GM18519 (cell line): Measurements from ENCODE around the gene ATG12.
"Not testable (repeated sequence)": the region's sequence is repeated elsewhere in the genome, so short reads cannot be mapped to it uniquely, and the experiment has no call there.

Experiments
- ATAC-seq: cut with Tn5 transposase; IDR thresholded peaks from one replicate; pipeline ENCODE4 v1.9.1; 2021; ENCODE audit warnings: mild to moderate bottlenecking, moderate library complexity; ENCODE audit not compliant: unreplicated experiment, low FRiP score

The ATG12 gene

GRCh38 chr5:115810761-115811160 lies 30.6 kb downstream of the ATG12 start:
- no peak for ATAC-seq

GRCh38 chr5:115809946-115810345 lies 31.4 kb downstream of the ATG12 start:
- ATAC-seq = no peak

- not testable (repeated sequence) for ATAC-seq
Measured at GRCh38 chr5:115808066-115808465, 33.3 kb downstream of the ATG12 start.

GRCh38 chr5:115807654-115808052 lies 33.7 kb downstream of the ATG12 start:
- ATAC-seq = no peak

GRCh38 chr5:115806986-115807653 lies 34.2 kb downstream of the ATG12 start:
- no peak for ATAC-seq

GRCh38 chr5:115801984-115802383 lies 39.4 kb downstream of the ATG12 start:
- ATAC-seq = no peak

GRCh38 chr5:115801152-115801551 lies 40.2 kb downstream of the ATG12 start:
- ATAC-seq = no peak

GRCh38 chr5:115800108-115800507 lies 41.3 kb downstream of the ATG12 start:
- ATAC-seq = no peak

GRCh38 chr5:115798252-115798651 lies 43.1 kb downstream of the ATG12 start:
- no peak for ATAC-seq

- ATAC-seq = no peak
Measured at GRCh38 chr5:115796656-115797055, 44.7 kb downstream of the ATG12 start.

GRCh38 chr5:115795700-115796099 lies 45.7 kb downstream of the ATG12 start:
- ATAC-seq = no peak

GRCh38 chr5:115788440-115788839 lies 52.9 kb downstream of the ATG12 start:
- no peak for ATAC-seq

GRCh38 chr5:115787426-115787825 lies 53.9 kb downstream of the ATG12 start:
- no peak for ATAC-seq

GRCh38 chr5:115785381-115786065 lies 55.8 kb downstream of the ATG12 start:
- no peak for ATAC-seq

- no peak for ATAC-seq
Measured at GRCh38 chr5:115778417-115778816, 62.9 kb downstream of the ATG12 start.
